Measurements from ENCODE around the gene AKR1E2.

Gene AKR1E2

DNA sequence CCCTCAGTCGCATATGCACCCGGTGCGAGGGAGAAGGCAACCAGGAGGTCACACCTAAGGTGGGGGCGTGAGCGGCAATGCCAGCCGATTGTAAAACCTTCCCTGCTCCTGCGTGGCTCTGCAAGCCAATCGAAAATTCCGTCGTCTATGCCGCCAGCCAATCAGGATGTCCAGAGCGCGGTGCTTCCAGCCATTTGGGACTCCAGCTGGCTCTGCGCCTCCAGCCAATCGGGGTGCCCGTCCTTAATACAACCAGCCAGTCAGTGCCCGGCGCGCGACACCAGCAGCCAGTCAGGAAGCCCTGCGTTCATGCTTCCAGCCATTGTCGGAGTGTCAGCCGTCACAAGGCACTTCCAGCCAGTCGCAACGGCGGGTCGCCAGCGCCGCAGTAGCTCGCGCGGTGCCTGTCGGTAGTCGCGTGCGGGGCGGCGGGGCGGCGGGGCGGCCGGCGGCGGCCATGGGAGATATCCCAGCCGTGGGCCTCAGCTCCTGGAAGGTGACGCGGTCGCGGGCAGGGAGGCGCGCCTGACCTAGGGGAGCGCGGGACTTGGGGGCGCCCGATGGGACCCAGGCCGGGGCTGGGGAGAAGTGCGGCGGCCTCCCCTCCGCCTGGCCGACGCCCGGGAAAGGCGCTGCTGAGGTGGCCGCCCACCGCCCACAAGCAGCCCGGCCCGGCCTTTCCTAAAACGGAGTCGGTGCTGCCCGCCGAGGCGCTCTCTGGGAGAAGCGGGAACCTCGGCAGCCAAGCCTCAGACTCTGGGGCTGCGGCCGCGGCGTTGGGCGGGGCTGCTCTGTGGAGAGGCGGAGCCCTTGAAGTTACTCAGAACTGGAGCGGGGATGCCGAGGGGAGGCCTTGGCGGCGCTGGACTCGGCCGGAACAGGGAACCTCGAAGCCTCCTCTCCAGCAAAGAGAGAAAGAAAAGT lies at the start of gene AKR1E2:
TSS of gene AKR1E2 (plus strand) at position 340 of the 924 bp plus-strand sequence. CDS start at position 458, 118 bp downstream.
- TF ChIP-seq, protein P1, sequence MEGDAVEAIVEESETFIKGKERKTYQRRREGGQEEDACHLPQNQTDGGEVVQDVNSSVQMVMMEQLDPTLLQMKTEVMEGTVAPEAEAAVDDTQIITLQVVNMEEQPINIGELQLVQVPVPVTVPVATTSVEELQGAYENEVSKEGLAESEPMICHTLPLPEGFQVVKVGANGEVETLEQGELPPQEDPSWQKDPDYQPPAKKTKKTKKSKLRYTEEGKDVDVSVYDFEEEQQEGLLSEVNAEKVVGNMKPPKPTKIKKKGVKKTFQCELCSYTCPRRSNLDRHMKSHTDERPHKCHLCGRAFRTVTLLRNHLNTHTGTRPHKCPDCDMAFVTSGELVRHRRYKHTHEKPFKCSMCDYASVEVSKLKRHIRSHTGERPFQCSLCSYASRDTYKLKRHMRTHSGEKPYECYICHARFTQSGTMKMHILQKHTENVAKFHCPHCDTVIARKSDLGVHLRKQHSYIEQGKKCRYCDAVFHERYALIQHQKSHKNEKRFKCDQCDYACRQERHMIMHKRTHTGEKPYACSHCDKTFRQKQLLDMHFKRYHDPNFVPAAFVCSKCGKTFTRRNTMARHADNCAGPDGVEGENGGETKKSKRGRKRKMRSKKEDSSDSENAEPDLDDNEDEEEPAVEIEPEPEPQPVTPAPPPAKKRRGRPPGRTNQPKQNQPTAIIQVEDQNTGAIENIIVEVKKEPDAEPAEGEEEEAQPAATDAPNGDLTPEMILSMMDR (conservative IDR thresholded peaks at IDR 0.05; ENCODE audit: low read depth), result no peak
- peak; percentile 83 for DNase-seq (ENCODE audit: low spot score)
- CTCF ChIA-PET, result interaction anchor here (0.6 to 1.3 kb wide), 2 partner anchors 10 to 482 kb away, joined by 3 to 8 read pairs; no protein-coding TSS in a partner anchor
- POLR2A ChIA-PET (ENCODE audit: low non-redundant PET), result no interaction called here
- peak within 1 kb of the TSS; percentile 77 for H3K27ac ChIP-seq

DNA sequence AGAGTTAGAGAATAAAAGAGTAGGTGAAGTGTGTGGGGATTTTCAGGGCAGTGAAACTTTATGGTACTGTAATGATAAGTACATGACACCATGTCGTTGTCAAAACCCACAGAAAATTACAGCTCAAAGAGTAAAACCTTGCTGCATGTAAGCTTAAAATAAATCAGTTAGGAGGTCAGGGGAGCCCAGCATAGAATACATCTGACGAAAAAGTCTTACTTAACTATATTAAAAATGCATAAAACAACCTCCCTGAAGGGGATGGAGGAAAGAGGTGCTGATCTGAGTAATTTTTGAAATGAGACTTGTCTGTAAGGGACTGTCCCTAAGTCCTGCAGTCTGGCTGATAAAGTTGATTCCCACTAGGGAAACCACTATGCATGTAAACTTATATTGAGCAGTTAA lies 49.8 kb upstream of the AKR1E2 start:
- CTCF ChIA-PET, result interaction anchor here (0.6 to 0.9 kb wide), 2 partner anchors 9 to 568 kb away, joined by 3 to 4 read pairs; no protein-coding TSS in a partner anchor
- POLR2A ChIA-PET (ENCODE audit: low non-redundant PET), result no interaction called here
- TF ChIP-seq, protein P1 (conservative IDR thresholded peaks at IDR 0.05; ENCODE audit: low read depth), result no peak
- DNase-seq (ENCODE audit: low spot score), result no peak
- no peak overlapping the region for H3K27ac ChIP-seq

DNA sequence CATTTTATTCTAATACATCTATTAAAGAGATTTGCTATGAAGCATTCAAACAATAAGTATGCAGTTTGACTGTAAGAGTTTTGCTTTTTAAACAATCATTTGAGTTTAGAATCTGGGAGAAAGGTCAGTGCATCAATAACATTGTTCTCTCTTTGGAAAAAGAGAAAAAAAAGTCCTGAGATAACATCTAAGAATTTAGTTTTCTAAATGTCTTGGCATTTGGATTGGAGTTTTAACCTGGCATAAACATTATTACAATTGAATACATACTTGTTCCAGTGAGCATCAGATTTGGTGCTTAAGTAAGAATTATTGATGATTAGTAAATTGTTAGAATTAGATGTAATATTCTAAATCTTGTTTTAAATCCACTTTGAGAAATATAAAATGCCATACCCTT lies 47.2 kb upstream of the AKR1E2 start:
- TF ChIP-seq, protein P1 (conservative IDR thresholded peaks at IDR 0.05; ENCODE audit: low read depth), result no peak
- H3K27ac ChIP-seq, result no peak overlapping the region
- DNase-seq (ENCODE audit: low spot score), result no peak
- ChIA-PET POLR2A (ENCODE audit: low non-redundant PET) (no interaction called here), CTCF (no interaction called here)

DNA sequence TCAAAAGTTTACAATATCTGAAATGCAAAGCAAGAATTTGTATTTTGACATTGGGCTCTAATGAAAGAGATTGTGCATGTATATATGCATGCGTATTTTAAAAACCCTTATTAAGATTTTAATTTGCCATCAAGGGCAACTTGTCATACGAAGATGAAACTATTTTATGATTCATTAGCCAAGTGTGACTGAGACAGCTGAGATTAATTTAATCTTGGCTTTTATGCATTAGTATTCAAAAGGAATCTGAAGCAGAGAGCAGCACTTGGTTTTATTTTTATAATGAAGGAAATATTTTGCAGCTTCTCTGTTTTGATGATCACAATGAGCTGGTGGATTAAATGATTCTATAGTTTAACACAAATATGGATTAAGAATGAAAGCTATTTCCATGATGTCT lies 45.9 kb upstream of the AKR1E2 start:
- ChIA-PET POLR2A (ENCODE audit: low non-redundant PET) (no interaction called here), CTCF (no interaction called here)
- DNase-seq (ENCODE audit: low spot score), result no peak
- TF ChIP-seq, protein P1 (conservative IDR thresholded peaks at IDR 0.05; ENCODE audit: low read depth), result no peak
- no peak overlapping the region for H3K27ac ChIP-seq

DNA sequence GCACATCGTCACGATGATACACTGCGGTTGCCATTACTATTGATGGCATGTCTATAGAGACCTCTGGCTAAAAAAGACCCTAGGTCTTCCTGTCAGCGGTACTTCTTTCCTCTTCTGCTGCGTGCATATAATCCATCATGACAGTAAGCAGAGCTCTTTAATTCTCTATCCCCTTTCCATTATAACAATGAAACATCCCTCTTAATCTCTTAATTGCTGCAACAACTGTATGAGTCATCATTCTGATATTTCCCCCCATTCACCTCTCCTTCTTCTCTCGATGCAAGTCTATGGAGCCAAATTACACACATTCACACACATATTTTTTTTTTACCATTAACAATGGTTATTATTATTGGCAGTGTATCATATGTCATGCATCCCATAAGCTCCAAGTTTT lies 45.2 kb upstream of the AKR1E2 start:
- CTCF ChIA-PET, result interaction anchor here (0.6 kb wide), 3 partner anchors 34 to 251 kb away, joined by 3 to 5 read pairs (median 3); no protein-coding TSS in a partner anchor
- peak; percentile 64 for DNase-seq (ENCODE audit: low spot score)
- POLR2A ChIA-PET (ENCODE audit: low non-redundant PET), result no interaction called here
- H3K27ac ChIP-seq, result peak overlapping the region; percentile 63; the same call in 1 of the 2 replicates
- TF ChIP-seq, protein P1 (conservative IDR thresholded peaks at IDR 0.05; ENCODE audit: low read depth), result no peak

DNA sequence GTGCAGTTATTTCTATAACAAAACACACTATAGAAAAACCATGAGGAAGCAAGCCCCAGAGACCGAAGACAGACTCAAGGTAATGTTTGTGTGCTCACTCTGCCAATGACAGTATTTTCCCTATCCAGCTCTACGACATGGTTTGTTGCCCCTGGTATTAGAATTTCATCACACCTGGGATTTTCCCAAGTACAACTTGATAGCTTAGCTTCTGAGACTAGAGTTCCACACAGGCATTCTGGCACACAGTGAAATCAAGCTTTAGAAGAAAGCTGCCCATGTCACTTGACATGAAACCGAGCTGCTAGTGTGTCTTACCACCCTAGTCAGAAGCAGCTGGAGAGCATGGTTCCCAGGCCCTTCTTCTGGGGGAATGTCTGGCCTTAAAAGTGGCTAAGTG lies 44.1 kb upstream of the AKR1E2 start:
- CTCF ChIA-PET, result no interaction called here
- DNase-seq (ENCODE audit: low spot score), result no peak
- TF ChIP-seq, protein P1 (conservative IDR thresholded peaks at IDR 0.05; ENCODE audit: low read depth), result no peak
- POLR2A ChIA-PET (ENCODE audit: low non-redundant PET), result no interaction called here
- no peak overlapping the region for H3K27ac ChIP-seq
